OCI-LY3 (cell line): ENCODE data around the gene HDAC3.

Experiments used
- H2AFZ ChIP-seq: fragments of 200-600, 300-600 bp; shearing (Covaris generic); 2 replicates; pipeline ENCODE4 v1.6.0; 2014; ENCODE audit warnings: antibody characterized with exemption, low read depth, low read length
- H3K27ac ChIP-seq: fragments of 200-600, 300-600 bp; sonication (generic); 2 replicates; pipeline ENCODE4 v1.5.1; 2014; ENCODE audit warnings: mild to moderate bottlenecking, low read length, moderate library complexity, mixed read lengths
- H3K27me3 ChIP-seq: fragments of 200-600, 300-600 bp; sonication (generic); 2 replicates; pipeline ENCODE4 v1.6.1; 2014; ENCODE audit warnings: low read depth, low read length, mixed read lengths
- H3K36me3 ChIP-seq: fragments of 200-600, 300-600 bp; sonication (generic); replicated peaks from 2 replicates; pipeline ENCODE3; 2014; ENCODE audit warnings: low read depth, low read length, mixed read lengths
- H3K4me1 ChIP-seq: fragments of 300-600, 200-600 bp; sonication (generic); 2 replicates; pipeline ENCODE4 v1.6.1; 2014; ENCODE audit warnings: low read length, mixed read lengths
- H3K4me2 ChIP-seq: fragments of 200-600, 300-600 bp; sonication (generic); 2 replicates; pipeline ENCODE4 v1.6.1; 2014; ENCODE audit warnings: low read length, mixed read lengths
- H3K4me3 ChIP-seq: fragments of 300-600, 200-600 bp; sonication (generic); 2 replicates; pipeline ENCODE4 v1.5.1; 2014; ENCODE audit warnings: antibody characterized with exemption, mild to moderate bottlenecking, low read length, moderate library complexity
- H3K79me2 ChIP-seq: fragments of 300-600, 200-600 bp; shearing (Covaris generic); 2 replicates; pipeline ENCODE4 v1.6.1; 2014; ENCODE audit warnings: mild to moderate bottlenecking, low read length, mixed read lengths
- H3K9ac ChIP-seq: fragments of 300-600, 200-600 bp; shearing (Covaris generic); 2 replicates; pipeline ENCODE4 v1.6.0; 2014; ENCODE audit warnings: mild to moderate bottlenecking, low read length, moderate library complexity
- H3K9me3 ChIP-seq: fragments of 200-600, 300-600 bp; shearing (Covaris generic); 2 replicates; pipeline ENCODE4 v1.6.1; 2014; ENCODE audit warnings: low read length, mixed read lengths; ENCODE audit not compliant: insufficient read depth
- H4K20me1 ChIP-seq: fragments of 200-600, 300-600 bp; sonication (generic); 2 replicates; pipeline ENCODE4 v1.6.1; 2016; ENCODE audit warnings: low read length, mixed read lengths; ENCODE audit not compliant: insufficient read depth
- CTCF ChIP-seq: fragments of 200-600, 300-600 bp; sonication (generic); IDR thresholded peaks from 2 replicates; pipeline ENCODE4 v1.5.1; 2014; ENCODE audit warnings: antibody characterized with exemption, low read length, low read depth
- EZH2phosphoT487 ChIP-seq: fragments of 200-600 bp; shearing (Covaris generic); IDR thresholded peaks from 2 replicates; pipeline ENCODE4 v1.6.1; 2018; ENCODE audit warnings: antibody characterized with exemption, mixed run types, low read depth

The HDAC3 gene

GRCh38 chr5:141573489-141574121 lies 63.0 kb downstream of the HDAC3 start:
- peak overlapping the region; percentile 58 for H3K27ac ChIP-seq
- no peaks in the 10 kb centered on the region for H3K79me2 ChIP-seq
- no peak overlapping the region for H2AFZ ChIP-seq
- H3K4me1 ChIP-seq: peaks cover 29% of the 10 kb centered on the region
- H3K9me3 ChIP-seq: no peaks in the 10 kb centered on the region
- TF ChIP-seq EZH2phosphoT487: no peak
- TF ChIP-seq CTCF: no peak
- no peak overlapping the region for H3K9ac ChIP-seq
- peaks cover 25% of the 10 kb centered on the region for H3K36me3 ChIP-seq
- H3K4me2 ChIP-seq: peak overlapping the region; percentile 38
- H3K4me3 ChIP-seq: no peak overlapping the region
- H4K20me1 ChIP-seq: no peaks in the 10 kb centered on the region
- no peaks in the 10 kb centered on the region for H3K27me3 ChIP-seq
